Neural cell (in vitro differentiated cells): ENCODE measurements around the gene PSEN1. TPM values are rescaled to one million over a fixed set of nuclear protein-coding genes. Genes with fewer than 3 reads are reported as not detected.

Experiments
- H2AFZ ChIP-seq: fragments of 200-600, 300-800 bp; sonication (generic), shearing (Covaris generic); 2 replicates; pipeline ENCODE4 v1.6.0; 2014; ENCODE audit warnings: low read depth, mild to moderate bottlenecking, antibody characterized with exemption, low read length, moderate library complexity
- H3F3A ChIP-seq: fragments of 200-600 bp; shearing (Covaris generic); 2 replicates; pipeline ENCODE4 v1.6.1; 2016; ENCODE audit warnings: mild to moderate bottlenecking, moderate library complexity, mixed read lengths, antibody characterized with exemption, low read length; ENCODE audit not compliant: insufficient read depth, poor library complexity, severe bottlenecking
- H3K27ac ChIP-seq: fragments of 200-600, 300-800 bp; sonication (generic), shearing (Covaris generic); 2 replicates; pipeline ENCODE4 v1.5.1; 2014; ENCODE audit warnings: mild to moderate bottlenecking, low read length, moderate library complexity
- H3K27me3 ChIP-seq: fragments of 300-800, 200-600 bp; sonication (generic), shearing (Covaris generic); 2 replicates; pipeline ENCODE4 v1.6.0; 2014; ENCODE audit warnings: mild to moderate bottlenecking, low read depth, low read length, moderate library complexity; ENCODE audit not compliant: insufficient read depth
- H3K36me3 ChIP-seq: fragments of 300-800, 200-600 bp; sonication (generic), shearing (Covaris generic); 2 replicates; pipeline ENCODE4 v1.5.1; 2014; ENCODE audit warnings: mild to moderate bottlenecking, antibody characterized with exemption, low read length, moderate library complexity; ENCODE audit not compliant: insufficient read depth
- H3K4me2 ChIP-seq: fragments of 300-800, 200-600 bp; sonication (generic), shearing (Covaris generic); 2 replicates; pipeline ENCODE4 v1.6.0; 2014; ENCODE audit warnings: mild to moderate bottlenecking, low read length
- H3K4me3 ChIP-seq: fragments of 300-800, 200-600 bp; sonication (generic), shearing (Covaris generic); 2 replicates; pipeline ENCODE4 v1.5.1; 2014; ENCODE audit warnings: mild to moderate bottlenecking, low read length, moderate library complexity
- H3K79me2 ChIP-seq: fragments of 200-600 bp; shearing (Covaris generic); replicated peaks from 2 replicates; pipeline ENCODE4 v1.6.0; 2014; ENCODE audit warnings: mild to moderate bottlenecking, low read length, moderate library complexity; ENCODE audit not compliant: insufficient read depth
- H3K9ac ChIP-seq: fragments of 300-800, 200-600 bp; sonication (generic), shearing (Covaris generic); 2 replicates; pipeline ENCODE4 v1.6.1; 2016; ENCODE audit warnings: mild to moderate bottlenecking, low read length, mixed read lengths
- H3K9me2 ChIP-seq: fragments of 200-600 bp; shearing (Covaris generic); 2 replicates; pipeline ENCODE4 v1.6.1; 2016; ENCODE audit warnings: mild to moderate bottlenecking, low read length, mixed read lengths; ENCODE audit not compliant: insufficient read depth
- H3K9me3 ChIP-seq: fragments of 200-600, 300-800 bp; sonication (generic), shearing (Covaris generic); 2 replicates; pipeline ENCODE4 v1.6.1; 2016; ENCODE audit warnings: mild to moderate bottlenecking, mixed run types, low read length, moderate library complexity, mixed read lengths
- H4K20me1 ChIP-seq: fragments of 200-600 bp; shearing (Covaris generic); 2 replicates; pipeline ENCODE4 v1.6.1; 2016; ENCODE audit warnings: mild to moderate bottlenecking, mixed run types; ENCODE audit not compliant: insufficient read depth
- CTCF ChIP-seq: fragments of 450-650 bp; IDR thresholded peaks from 2 replicates; pipeline ENCODE4 v1.5.1; 2014; ENCODE audit warnings: antibody characterized with exemption, mild to moderate bottlenecking, moderate library complexity; ENCODE audit not compliant: poor library complexity, severe bottlenecking
- EP300 ChIP-seq: fragments of 450-650 bp; conservative IDR thresholded peaks from 2 replicates; pipeline ENCODE4 v1.6.1; 2014; ENCODE audit warnings: antibody characterized with exemption, mild to moderate bottlenecking, moderate library complexity; ENCODE audit not compliant: poor library complexity, severe bottlenecking
- EZH2 ChIP-seq: fragments of 200-600, 300-800 bp; shearing (Covaris generic), sonication (generic); IDR thresholded peaks from 2 replicates; pipeline ENCODE4 v1.6.1; 2014; ENCODE audit warnings: antibody characterized with exemption, low read length, borderline replicate concordance, mild to moderate bottlenecking; ENCODE audit not compliant: insufficient read depth, poor library complexity, severe bottlenecking
- MXI1 ChIP-seq: fragments of 450-650 bp; conservative IDR thresholded peaks from 2 replicates; pipeline ENCODE4 v1.6.1; 2014; ENCODE audit warnings: antibody characterized with exemption, mild to moderate bottlenecking; ENCODE audit not compliant: poor library complexity, severe bottlenecking
- POLR2AphosphoS5 ChIP-seq: IDR thresholded peaks from 2 replicates; pipeline ENCODE4 v1.6.1; 2012
- RAD21 ChIP-seq: fragments of 450-650 bp; conservative IDR thresholded peaks from 2 replicates; pipeline ENCODE4 v1.6.1; 2014; ENCODE audit warnings: antibody characterized with exemption, mild to moderate bottlenecking, moderate library complexity
- REST ChIP-seq: IDR thresholded peaks from 2 replicates; pipeline ENCODE4 v1.6.1; 2012; ENCODE audit warnings: borderline replicate concordance
- SMC3 ChIP-seq: fragments of 450-650 bp; conservative IDR thresholded peaks from 2 replicates; pipeline ENCODE4 v1.6.1; 2014; ENCODE audit warnings: antibody characterized with exemption, mild to moderate bottlenecking, moderate library complexity; ENCODE audit not compliant: poor library complexity
- TAF1 ChIP-seq: IDR thresholded peaks from 2 replicates; pipeline ENCODE4 v1.6.1; 2012; ENCODE audit warnings: low read depth
- polyA plus RNA-seq: library from polyadenylated mRNA; depleted of rRNA; stranded (reverse); fragments of >200 nt; gene quantifications from 2 replicates; pipeline ENCODE4 v1.2.3, GENCODE V29; 2014

PSEN1 gene
- polyA plus RNA-seq, 1 donor from 2014 or later: 40.3 TPM

- Histone ChIP-seq H3K27ac (no peak overlapping the region), H3F3A (no peaks in the 10 kb centered on the region), H3K9me3 (no peaks in the 10 kb centered on the region), H3K27me3 (no peaks in the 10 kb centered on the region), H2AFZ (no peak overlapping the region), H3K9ac (no peak overlapping the region), H3K4me2 (no peak overlapping the region), H3K79me2 (no peaks in the 10 kb centered on the region), H4K20me1 (no peaks in the 10 kb centered on the region), H3K4me3 (no peak overlapping the region), H3K9me2 (no peaks in the 10 kb centered on the region), H3K36me3 (no peaks in the 10 kb centered on the region)
- TF ChIP-seq CTCF: no peak
- no peak for TF ChIP-seq EP300
- no peak for TF ChIP-seq POLR2AphosphoS5
- no peak for TF ChIP-seq EZH2
- TF ChIP-seq TAF1: no peak
- no peak for TF ChIP-seq REST
- TF ChIP-seq RAD21: no peak
- TF ChIP-seq MXI1: no peak
- no peak for TF ChIP-seq SMC3
Observed at GRCh38 chr14:73265721-73266046, 129.4 kb downstream of the PSEN1 start.

GRCh38 chr14:73266317-73266716 is 130.0 kb downstream of the PSEN1 start:
- Histone ChIP-seq H3K27me3 (no peaks in the 10 kb centered on the region), H3K9ac (no peak overlapping the region), H3K9me2 (no peaks in the 10 kb centered on the region), H3K36me3 (no peaks in the 10 kb centered on the region), H3F3A (no peaks in the 10 kb centered on the region), H3K9me3 (no peaks in the 10 kb centered on the region), H3K27ac (no peak overlapping the region), H3K79me2 (no peaks in the 10 kb centered on the region), H2AFZ (no peak overlapping the region), H3K4me3 (no peak overlapping the region), H3K4me2 (no peak overlapping the region), H4K20me1 (no peaks in the 10 kb centered on the region)
- no peak for TF ChIP-seq RAD21
- TF ChIP-seq SMC3: no peak
- TF ChIP-seq EP300: no peak

- Histone ChIP-seq H3K4me2 (no peak overlapping the region), H3K79me2 (no peaks in the 10 kb centered on the region), H4K20me1 (no peaks in the 10 kb centered on the region), H3K4me3 (no peak overlapping the region), H3K27ac (no peak overlapping the region), H3K9ac (no peak overlapping the region), H3K27me3 (no peaks in the 10 kb centered on the region), H3K36me3 (no peaks in the 10 kb centered on the region), H2AFZ (no peak overlapping the region), H3K9me2 (no peaks in the 10 kb centered on the region), H3F3A (no peaks in the 10 kb centered on the region), H3K9me3 (no peaks in the 10 kb centered on the region)
- TF ChIP-seq REST: no peak
- no peak for TF ChIP-seq MXI1
- no peak for TF ChIP-seq SMC3
- no peak for TF ChIP-seq RAD21
- no peak for TF ChIP-seq TAF1
Observed at GRCh38 chr14:73267474-73267873, 131.2 kb downstream of the PSEN1 start.
